Pulmonary artery endothelial cell (primary cell): ENCODE data around the gene ARMC2. TPM values are rescaled to one million over a fixed set of nuclear protein-coding genes. Genes with fewer than 3 reads are reported as not detected.
"Not testable (repeated sequence)": the region's sequence is repeated elsewhere in the genome, so short reads cannot be mapped to it uniquely, and the experiment has no call there.

Experiments used
- DNase-seq: peaks from one replicate; pipeline ENCODE4 v3.0.0-alpha.2; 2011; ENCODE audit warnings: low read depth, low spot score
- total RNA-seq: library from RNA; depleted of rRNA; stranded (reverse); fragments of >200 nt; gene quantifications from 2 replicates; pipeline ENCODE4 v1.2.3, GENCODE V29; 2014

ARMC2 gene
- total RNA-seq, 1 donor from 2014 or later, result 1.1 TPM

- DNase-seq, result no peak
These were observed 104.7 kb downstream of the ARMC2 start for GRCh38 chr6:108952776-108953486.

GRCh38 chr6:108953681-108954080 lies 105.5 kb downstream of the ARMC2 start:
- no peak for DNase-seq

- DNase-seq, result no peak
These were observed 107.2 kb downstream of the ARMC2 start for GRCh38 chr6:108955329-108955949.

GRCh38 chr6:108957221-108957620 lies 109.0 kb downstream of the ARMC2 start:
- no peak for DNase-seq

GRCh38 chr6:108958900-108959770 lies 110.9 kb downstream of the ARMC2 start:
- DNase-seq, result no peak

- no peak for DNase-seq
These were observed 111.9 kb downstream of the ARMC2 start for GRCh38 chr6:108959972-108960582.

- DNase-seq, result no peak
These were observed 112.4 kb downstream of the ARMC2 start for GRCh38 chr6:108960601-108961000.

- no peak for DNase-seq
These were observed 112.9 kb downstream of the ARMC2 start for GRCh38 chr6:108961077-108961476.

GRCh38 chr6:108961985-108962384 lies 113.8 kb downstream of the ARMC2 start:
- peak; percentile 47 for DNase-seq

- no peak for DNase-seq
These were observed 118.0 kb downstream of the ARMC2 start for GRCh38 chr6:108966251-108966650.

- DNase-seq, result no peak
These were observed 118.9 kb downstream of the ARMC2 start for GRCh38 chr6:108966855-108967755.

- DNase-seq, result no peak
These were observed 120.4 kb downstream of the ARMC2 start for GRCh38 chr6:108968325-108969316.

GRCh38 chr6:108969776-108970175 lies 121.6 kb downstream of the ARMC2 start:
- no peak for DNase-seq

- DNase-seq, result no peak
These were observed 126.0 kb downstream of the ARMC2 start for GRCh38 chr6:108974201-108974600.

- DNase-seq, result not testable (repeated sequence)
These were observed 130.4 kb downstream of the ARMC2 start for GRCh38 chr6:108978638-108979037.

- no peak for DNase-seq
These were observed 134.2 kb downstream of the ARMC2 start for GRCh38 chr6:108982154-108983113.

- no peak for DNase-seq
These were observed 134.9 kb downstream of the ARMC2 start for GRCh38 chr6:108983151-108983550.

GRCh38 chr6:108985301-108985700 lies 137.1 kb downstream of the ARMC2 start:
- DNase-seq, result no peak
